HG03565 (cell line): Measurements from ENCODE around the gene SCARB1.

Source experiments
- ATAC-seq: cut with Tn5 transposase; IDR thresholded peaks from one replicate; pipeline ENCODE4 v1.9.1; 2021; ENCODE audit warnings: mild to moderate bottlenecking, moderate library complexity; ENCODE audit not compliant: unreplicated experiment

The SCARB1 gene

GRCh38 chr12:124804011-124804621 is 59.5 kb downstream of the SCARB1 start:
- ATAC-seq = no peak

GRCh38 chr12:124802361-124802760 is 61.3 kb downstream of the SCARB1 start:
- ATAC-seq = no peak

- no peak for ATAC-seq
Observed at GRCh38 chr12:124800506-124800905, 63.2 kb downstream of the SCARB1 start.

DNA sequence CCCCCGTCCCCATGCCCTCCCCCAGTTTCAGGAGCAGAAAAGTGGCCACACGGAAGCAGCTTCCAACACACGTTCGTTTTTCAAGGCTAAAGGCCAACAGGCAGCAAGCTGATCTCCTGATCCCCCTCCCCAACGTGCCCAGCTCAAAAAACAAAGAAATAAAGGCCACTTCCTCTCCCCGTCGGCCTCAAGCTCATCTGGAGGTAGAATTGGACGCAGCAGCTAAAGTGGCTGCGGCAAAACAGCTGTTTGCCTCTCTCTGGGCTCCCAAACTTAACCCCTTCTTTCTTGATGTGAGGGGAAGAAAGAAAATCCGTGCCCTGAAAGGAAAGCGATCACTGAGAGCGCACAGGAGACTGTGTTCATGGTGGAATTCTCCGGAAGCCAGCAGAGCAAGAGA is 66.3 kb downstream of the SCARB1 start:
- ATAC-seq = no peak

GRCh38 chr12:124796303-124796960 is 67.2 kb downstream of the SCARB1 start:
- ATAC-seq = no peak

- ATAC-seq = peak; percentile 65
Observed at GRCh38 chr12:124795081-124795948, 68.3 kb downstream of the SCARB1 start.

DNA sequence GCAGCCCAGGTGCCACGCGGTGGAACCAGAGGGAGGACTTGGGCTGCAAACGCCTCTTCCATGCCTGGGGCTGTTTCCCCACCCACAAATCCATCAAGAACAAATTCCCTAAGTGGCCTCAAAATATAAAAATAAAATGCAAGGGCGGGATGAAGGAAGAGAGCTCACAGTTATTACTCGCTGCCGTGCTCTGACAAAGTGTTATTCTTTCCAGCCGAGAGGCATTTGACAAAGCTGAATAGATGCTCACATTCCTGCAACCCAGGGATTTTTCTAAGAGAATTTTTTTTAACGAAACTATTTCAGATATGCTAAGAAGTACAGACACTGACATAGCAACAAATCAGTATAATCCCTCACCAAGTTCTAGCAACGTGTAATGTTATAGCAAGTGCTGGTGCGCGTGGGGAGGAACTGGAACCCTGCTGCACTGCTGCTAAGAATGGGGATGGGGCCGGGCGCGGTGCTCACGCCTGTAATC is 70.7 kb downstream of the SCARB1 start:
- no peak for ATAC-seq

DNA sequence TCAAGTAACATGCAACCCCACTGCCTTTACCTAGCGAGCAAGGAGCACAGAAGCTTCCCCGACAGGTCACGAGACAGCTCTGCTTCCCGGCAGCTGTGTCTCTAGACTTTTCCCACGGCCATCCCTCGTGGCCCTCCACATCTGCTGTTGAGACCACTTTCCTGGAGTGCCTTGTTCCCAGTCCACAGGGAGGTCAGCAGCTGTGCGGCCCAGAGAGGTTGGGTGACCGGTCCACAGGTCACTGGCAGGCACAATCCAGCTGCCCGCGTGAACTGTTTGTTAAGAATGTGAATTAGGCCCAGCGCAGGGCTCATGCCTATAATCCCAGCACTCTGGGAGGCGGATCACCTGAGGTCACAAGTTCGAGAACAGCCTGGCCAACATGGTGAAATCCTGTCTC is 71.5 kb downstream of the SCARB1 start:
- no peak for ATAC-seq

DNA sequence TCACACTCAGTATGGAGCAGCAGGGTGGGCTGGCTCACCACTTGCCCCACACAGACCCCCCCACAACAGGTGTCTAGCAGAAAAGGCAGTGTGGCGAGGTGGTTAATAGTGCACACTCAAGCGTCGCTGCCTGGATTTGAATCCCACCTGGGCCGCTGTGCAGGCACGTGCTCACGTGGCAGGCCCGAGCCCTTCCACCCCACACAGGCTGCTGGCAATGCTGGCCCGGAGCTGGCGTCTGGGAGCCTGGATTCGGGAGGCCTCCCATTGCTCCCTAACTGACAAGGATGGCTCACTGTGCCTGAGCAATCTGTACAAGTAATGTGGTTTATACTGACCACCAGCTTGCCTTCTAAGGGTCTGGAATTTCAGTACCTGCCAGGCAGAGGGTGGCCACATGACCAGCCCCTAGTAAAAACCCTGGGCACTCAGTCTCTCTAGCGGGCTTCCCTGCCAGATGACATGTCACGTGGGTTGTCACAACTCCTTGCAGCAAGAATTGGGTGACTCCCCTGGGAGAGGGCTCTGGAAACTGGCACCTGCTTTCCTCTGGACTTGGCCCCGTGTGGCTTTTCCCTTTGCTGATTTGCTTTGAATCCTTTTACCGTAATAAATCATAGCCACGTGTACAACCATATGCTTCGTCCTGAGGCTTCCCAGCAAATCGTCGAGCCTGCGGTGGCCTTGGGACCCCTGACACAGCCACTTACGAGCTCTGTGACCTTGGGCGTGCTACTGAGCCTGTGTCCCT is 72.8 kb downstream of the SCARB1 start:
- ATAC-seq = no peak

GRCh38 chr12:124788936-124789555 is 74.6 kb downstream of the SCARB1 start:
- ATAC-seq = no peak

DNA sequence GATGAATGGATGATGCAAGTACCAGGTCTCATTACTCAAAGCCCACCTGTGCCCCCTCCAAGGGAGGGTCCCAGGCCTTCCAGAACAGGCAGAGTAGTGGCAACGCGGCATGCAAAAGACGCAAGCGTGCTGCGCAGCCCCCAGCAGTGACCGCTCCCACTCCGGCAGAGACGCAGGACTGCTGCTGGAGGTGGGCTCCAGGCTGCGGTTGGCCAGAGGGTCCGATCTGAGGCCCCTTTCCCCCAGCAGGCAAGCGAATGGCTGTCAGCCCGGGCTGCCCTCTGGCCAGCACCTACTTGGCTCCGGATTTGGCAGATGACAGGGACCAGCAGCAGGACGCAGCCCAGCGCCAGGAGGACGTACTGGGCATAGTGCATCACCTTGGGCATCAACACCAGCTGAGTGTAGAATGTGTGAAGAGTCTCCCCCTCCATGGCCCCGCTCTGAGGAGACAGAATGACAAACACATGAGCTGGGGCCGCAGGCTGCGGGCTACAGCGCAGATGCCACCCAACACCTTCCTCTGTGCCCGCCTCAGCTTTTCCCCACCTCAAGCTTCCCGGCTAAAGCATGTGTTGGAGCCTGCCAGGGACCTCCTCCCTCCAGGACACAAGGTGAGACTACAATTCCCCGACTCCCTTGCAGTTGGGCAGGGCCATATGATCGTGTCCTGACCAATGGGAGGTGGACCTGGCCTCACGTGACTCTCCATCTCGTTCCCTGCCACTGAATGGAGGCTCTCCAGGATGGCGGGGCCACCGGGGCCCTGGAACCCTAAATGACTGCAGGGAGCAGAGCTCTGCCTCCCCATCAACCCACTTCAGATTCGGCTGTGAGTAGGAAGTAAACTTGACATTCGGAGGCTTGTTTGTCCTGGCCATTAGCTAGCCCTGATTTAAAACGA is 77.4 kb downstream of the SCARB1 start:
- ATAC-seq = no peak

GRCh38 chr12:124784871-124785572 is 78.6 kb downstream of the SCARB1 start:
- ATAC-seq = no peak

DNA sequence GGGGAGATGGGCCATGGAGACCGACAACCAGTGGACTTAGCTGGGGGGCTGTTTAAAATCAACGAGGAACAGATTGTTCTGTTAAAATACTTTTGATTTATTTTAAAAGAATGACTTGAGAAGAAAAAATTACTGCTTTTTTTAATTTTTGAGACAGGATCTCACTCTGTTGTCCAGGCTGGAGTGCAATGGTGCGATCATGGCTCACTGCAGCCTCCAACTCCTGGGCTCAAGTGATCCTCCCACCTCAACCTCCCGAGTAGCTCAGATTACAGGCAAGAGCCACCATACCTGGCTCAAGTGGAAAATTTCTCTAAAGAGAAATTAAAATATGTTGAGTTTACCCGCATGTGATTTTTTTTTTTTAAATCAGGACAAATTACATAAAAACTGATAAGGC is 80.6 kb downstream of the SCARB1 start:
- ATAC-seq = no peak

- ATAC-seq = no peak
Observed at GRCh38 chr12:124782132-124782531, 81.5 kb downstream of the SCARB1 start.

DNA sequence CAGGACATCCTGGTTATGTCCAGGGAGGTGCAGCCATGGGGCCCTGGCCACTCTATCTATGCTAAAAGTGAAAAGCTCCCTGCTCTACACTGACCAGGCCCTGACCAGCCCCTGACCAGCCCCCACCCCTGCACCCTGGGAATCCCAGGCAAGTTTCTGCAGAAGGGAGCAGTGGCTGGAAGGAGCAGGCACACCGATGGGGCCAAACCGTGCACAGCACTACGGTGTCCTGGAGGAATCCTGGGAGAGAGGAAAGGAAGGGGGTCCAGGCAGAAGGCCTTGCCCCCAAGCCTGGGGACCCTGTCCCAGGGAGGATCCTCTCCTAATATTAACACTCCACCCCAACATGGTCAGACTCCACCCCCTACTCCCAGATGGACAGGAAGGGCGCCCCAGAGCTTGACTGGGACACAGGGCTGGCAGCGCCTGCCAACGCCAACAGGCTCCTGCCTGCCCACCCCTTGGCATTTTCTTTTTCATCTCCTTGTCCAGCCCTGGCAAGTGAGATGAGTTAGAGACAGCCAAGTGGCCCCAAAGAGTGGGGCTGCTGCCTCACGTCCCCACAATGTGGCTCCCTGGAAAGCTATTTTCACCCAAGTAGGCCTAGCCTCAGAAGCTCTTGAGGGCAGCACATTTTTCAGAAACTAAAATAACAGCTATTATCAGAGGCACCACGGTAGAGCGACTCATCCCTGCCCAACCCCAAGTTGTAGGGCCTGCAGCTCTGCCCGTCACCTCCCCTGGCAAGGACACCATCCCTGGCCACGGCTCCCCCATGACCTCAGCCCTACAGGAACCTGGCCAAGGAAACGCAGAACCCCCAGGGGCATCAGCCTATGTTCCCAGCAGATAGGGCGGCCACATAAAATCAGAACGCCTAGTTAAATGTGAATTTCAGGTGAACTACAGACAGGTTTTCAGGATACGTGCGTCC is 82.6 kb downstream of the SCARB1 start:
- ATAC-seq = no peak

DNA sequence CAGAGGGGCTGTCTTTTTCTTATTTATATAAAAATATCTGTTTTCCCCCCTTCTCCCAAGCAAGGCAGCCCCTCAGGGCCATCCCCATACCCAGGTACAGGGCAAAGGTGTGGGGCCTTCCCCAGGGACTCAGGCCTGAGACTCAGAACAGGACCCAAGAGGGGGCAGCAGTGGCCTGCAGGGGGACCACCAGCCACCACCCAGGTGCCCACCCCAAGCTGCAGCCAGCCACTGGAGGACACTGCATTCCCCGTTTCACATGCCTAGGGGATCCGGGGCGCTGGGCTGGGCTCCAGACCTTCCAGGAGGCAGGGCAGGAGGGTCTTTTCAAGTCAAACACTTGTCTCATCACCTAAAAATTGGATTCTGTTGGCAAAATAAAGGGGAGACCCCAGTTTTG is 83.3 kb downstream of the SCARB1 start:
- ATAC-seq = no peak

DNA sequence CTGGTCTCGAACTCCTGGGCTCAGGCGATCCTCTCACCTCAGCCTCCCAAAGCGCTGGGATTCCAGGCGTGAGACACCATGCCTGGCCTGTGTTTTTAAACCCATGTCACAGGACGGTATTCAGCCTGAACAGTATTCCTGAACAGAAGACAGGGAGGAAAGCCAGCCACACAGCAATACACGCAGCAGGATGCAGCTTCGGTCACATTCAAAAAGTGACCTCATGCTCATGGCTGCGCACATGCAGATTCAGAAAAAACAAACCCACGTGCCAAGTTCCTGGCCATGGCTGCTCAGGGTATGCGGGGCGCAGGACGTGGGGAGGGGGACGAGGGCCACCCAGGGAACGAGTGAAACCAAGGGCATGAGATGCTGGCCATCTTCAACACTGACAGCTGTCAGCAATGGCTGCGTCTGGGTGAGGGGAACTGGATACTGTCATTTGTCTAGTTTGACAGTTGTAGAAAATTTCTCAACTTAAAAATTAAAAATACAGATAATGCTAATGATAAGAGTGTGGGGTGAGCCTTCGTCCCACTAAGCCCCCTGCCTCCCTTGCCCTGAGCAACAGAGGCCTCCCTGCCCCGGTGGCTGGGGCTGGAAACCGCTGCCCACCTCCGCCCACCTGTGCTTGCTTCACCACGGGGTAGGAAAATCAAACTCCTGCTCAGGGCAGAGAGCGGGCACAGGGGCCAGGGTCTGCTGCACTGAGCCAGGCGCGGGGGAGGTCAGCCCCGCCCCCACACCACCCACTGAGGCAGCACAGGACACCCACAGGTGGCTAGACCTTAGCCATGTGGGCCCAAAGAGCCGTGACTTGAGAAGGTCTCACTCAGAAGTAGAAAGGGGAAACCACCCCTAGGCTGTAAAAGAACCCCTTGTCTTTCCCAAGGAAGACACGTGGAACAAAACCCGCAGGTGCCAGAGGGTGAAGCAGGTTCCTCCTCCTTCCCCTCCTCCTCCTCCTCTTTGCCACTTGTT is 84.2 kb downstream of the SCARB1 start:
- ATAC-seq = no peak
